SJCRH30 (cell line): ENCODE measurements around the gene DSTYK. TPM values are rescaled to one million over a fixed set of nuclear protein-coding genes. Genes with fewer than 3 reads are reported as not detected.

Source experiments
- DNase-seq, 2 experiments: peaks; one replicate each; pipeline ENCODE4 v3.0.0-alpha.2; 2015 to 2020
- H3K27ac ChIP-seq: fragments of 250-450 bp; sonication (Bioruptor Pico); 2 replicates; pipeline ENCODE4 v1.5.1; 2020; ENCODE audit warnings: mild to moderate bottlenecking, moderate library complexity
- H3K27me3 ChIP-seq: fragments of 250-450 bp; sonication (Bioruptor Pico); 2 replicates; pipeline ENCODE4 v1.5.1; 2020; ENCODE audit warnings: mild to moderate bottlenecking, moderate library complexity
- H3K36me3 ChIP-seq: fragments of 250-450 bp; sonication (Bioruptor Pico); 2 replicates; pipeline ENCODE4 v1.5.1; 2020; ENCODE audit warnings: mild to moderate bottlenecking, moderate library complexity
- H3K4me1 ChIP-seq: fragments of 250-450 bp; sonication (Bioruptor Pico); 2 replicates; pipeline ENCODE4 v1.5.1; 2020; ENCODE audit warnings: mild to moderate bottlenecking, moderate library complexity
- H3K4me3 ChIP-seq: fragments of 250-450 bp; sonication (Bioruptor Pico); 2 replicates; pipeline ENCODE4 v1.5.1; 2020; ENCODE audit warnings: mild to moderate bottlenecking, moderate library complexity
- H3K9me3 ChIP-seq: fragments of 250-450 bp; sonication (Bioruptor Pico); replicated peaks from 2 replicates; pipeline ENCODE4 v1.5.1; 2020; ENCODE audit warnings: mild to moderate bottlenecking, moderate library complexity
- total RNA-seq: library from RNA; depleted of rRNA; stranded (reverse); fragments of >200 nt; shearing (Covaris generic); gene quantifications from 2 replicates; pipeline ENCODE4 v1.2.3, GENCODE V29; 2014

DSTYK gene
- total RNA-seq, 1 experiment from 2014 or later, result 9.2 TPM

GRCh38 chr1:205152505-205152904 lies 59.0 kb downstream of the DSTYK start:
- H3K27me3 ChIP-seq, result no peaks in the 10 kb centered on the region
- DNase-seq, result no peak
- H3K4me3 ChIP-seq, result no peak overlapping the region
- peaks cover 33% of the 10 kb centered on the region for H3K36me3 ChIP-seq
- H3K4me1 ChIP-seq, result no peaks in the 10 kb centered on the region
- no peak overlapping the region for H3K27ac ChIP-seq
- peaks cover 5% of the 10 kb centered on the region for H3K9me3 ChIP-seq

- Histone ChIP-seq H3K27ac (no peak overlapping the region), H3K27me3 (no peaks in the 10 kb centered on the region)
- no peak for DNase-seq
These were observed 60.7 kb downstream of the DSTYK start for GRCh38 chr1:205150651-205151428.

DNA sequence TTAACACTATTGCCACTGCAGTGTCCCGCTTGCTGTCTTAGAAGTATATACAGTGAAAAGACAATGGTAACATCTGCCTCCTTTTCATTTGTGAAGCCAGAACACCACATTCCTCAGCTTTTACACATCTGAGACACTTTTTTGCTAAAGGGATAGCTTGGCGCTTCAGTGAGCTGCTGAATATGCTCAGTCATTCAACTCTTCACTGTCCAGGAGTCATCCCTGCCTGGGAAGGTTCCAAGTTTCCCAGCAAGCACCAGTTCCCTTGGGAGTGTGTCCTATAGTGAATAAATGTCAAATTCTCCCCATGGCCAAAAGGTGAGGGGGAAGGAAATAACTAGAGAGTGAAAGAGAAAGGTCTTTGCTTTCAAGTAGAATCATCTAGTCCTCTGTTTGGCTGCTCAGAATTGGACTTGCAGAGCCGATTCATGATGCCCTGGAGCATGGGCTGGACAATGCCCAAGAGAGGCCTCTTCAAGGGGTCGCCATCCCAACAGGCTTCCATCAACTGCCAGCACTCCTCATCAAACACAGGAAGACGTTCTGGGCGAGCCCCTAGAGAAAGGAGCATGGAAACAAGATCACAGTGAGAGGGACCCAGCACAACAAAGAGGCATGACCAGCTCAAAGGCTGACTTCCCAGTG lies 64.2 kb downstream of the DSTYK start:
- H3K27ac ChIP-seq, result no peak overlapping the region
- no peaks in the 10 kb centered on the region for H3K9me3 ChIP-seq
- H3K4me3 ChIP-seq, result no peak overlapping the region
- no peak for DNase-seq
- H3K27me3 ChIP-seq, result no peaks in the 10 kb centered on the region
- no peaks in the 10 kb centered on the region for H3K36me3 ChIP-seq
- peaks cover 12% of the 10 kb centered on the region for H3K4me1 ChIP-seq

More at GRCh38 chr1:205150651-205151428, 60.7 kb downstream of the DSTYK start:
- no peak overlapping the region for H3K4me3 ChIP-seq
- no peaks in the 10 kb centered on the region; the same call in none of the 2 replicates for H3K9me3 ChIP-seq
- H3K4me1 ChIP-seq, result no peaks in the 10 kb centered on the region; the same call in 1 of the 2 replicates
- H3K36me3 ChIP-seq, result peaks cover 18% of the 10 kb centered on the region

DNA sequence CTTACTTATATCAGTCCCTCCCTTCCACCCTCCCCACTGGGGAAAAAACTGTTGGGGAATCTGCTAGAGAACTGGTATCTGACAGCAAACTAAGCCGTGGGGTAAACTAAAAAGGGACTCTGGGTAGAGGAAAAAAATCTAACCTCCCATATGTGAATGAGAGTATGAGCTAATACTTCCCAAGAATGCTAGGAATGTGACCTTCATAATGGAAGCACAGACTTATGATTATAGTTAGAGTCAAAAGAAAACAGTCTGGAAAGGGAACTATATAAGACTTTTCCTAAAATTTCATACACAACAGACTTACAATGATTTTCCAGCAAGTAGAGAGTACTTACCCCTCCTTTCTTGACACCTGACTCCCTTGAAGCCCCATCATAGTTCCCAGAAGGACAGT lies 66.8 kb downstream of the DSTYK start:
- Histone ChIP-seq H3K4me1 (peaks cover 12% of the 10 kb centered on the region), H3K36me3 (no peaks in the 10 kb centered on the region), H3K4me3 (no peak overlapping the region), H3K27ac (peak overlapping the region; percentile 51), H3K9me3 (no peaks in the 10 kb centered on the region), H3K27me3 (no peaks in the 10 kb centered on the region)
- peak in 1 of 2 experiments; percentile 24 for DNase-seq

- Histone ChIP-seq H3K27ac (peak overlapping the region; percentile 51; the same call in 1 of the 2 replicates), H3K36me3 (no peaks in the 10 kb centered on the region), H3K9me3 (no peaks in the 10 kb centered on the region), H3K27me3 (no peaks in the 10 kb centered on the region), H3K4me1 (peaks cover 12% of the 10 kb centered on the region), H3K4me3 (no peak overlapping the region)
- DNase-seq, result no peak
These were observed 67.3 kb downstream of the DSTYK start for GRCh38 chr1:205144046-205144720.

GRCh38 chr1:205142102-205142469 lies 69.4 kb downstream of the DSTYK start:
- no peak overlapping the region for H3K4me3 ChIP-seq
- no peaks in the 10 kb centered on the region for H3K27me3 ChIP-seq
- H3K27ac ChIP-seq, result no peak overlapping the region
- no peak for DNase-seq
- peaks cover 12% of the 10 kb centered on the region for H3K4me1 ChIP-seq
- H3K9me3 ChIP-seq, result no peaks in the 10 kb centered on the region
- H3K36me3 ChIP-seq, result no peaks in the 10 kb centered on the region

DNA sequence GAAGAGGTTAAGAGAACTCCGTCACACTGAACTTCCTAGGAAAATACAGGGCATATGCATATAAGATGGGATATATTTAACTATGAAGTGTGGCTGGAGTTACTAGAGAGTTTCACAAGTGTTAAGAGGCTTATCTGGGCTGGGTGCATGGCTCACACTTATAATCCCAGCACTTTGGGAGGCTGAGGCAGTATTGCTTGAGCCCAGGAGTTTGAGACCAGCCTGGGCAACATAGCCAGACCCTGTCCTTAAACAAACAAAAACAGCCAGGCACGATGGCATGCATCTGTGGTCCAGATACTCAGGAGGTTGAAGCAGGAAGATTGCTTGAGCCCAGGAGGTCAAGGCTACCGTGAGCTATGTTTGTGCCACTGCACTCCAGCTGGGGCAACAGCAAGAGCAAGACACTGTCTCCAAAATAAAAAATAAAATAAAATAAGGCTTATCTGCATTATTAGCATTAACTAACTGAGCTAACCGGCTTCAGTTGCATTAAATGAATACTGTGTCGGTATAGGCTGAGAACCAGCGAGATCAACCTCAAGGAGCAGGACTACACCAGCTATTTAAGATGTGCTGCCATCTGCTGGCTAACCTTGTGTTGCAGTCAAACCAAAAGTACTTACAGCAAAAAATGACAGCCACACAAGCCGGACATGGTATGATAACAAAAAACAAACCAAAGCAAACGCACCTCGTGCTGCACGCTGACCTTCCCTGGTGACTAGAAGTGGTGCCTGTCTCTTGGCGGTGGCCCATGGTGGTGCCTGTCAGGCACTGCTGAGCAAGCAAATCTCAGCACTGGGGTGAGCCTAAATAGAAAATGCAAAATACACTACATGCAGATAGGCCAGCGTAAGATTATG lies 70.0 kb downstream of the DSTYK start:
- peak; percentile 74 to 89 for DNase-seq
- no peaks in the 10 kb centered on the region for H3K27me3 ChIP-seq
- H3K4me1 ChIP-seq, result peaks cover 12% of the 10 kb centered on the region
- no peaks in the 10 kb centered on the region for H3K36me3 ChIP-seq
- H3K27ac ChIP-seq, result no peak overlapping the region
- no peak overlapping the region for H3K4me3 ChIP-seq
- no peaks in the 10 kb centered on the region for H3K9me3 ChIP-seq

DNA sequence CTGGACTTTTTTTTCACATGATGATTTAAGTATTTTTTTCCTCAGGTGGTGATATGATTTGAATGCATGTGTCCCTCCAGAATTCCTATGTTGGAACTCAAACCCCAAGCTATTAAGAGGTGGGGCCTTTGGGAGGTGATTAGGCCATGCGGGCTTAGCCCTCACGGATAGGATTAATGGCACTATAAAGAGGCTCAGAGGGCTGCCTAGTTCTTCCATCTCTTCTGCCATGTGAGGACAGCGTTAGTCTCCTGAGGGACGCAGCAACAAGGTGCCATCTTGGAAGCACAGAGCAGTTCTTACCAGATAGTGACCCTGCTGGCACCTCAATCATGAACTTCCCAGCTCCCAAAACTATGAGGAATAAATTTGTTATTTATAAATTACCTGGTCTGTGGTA lies 71.4 kb downstream of the DSTYK start:
- Histone ChIP-seq H3K4me1 (peaks cover 10% of the 10 kb centered on the region), H3K36me3 (no peaks in the 10 kb centered on the region), H3K27ac (no peak overlapping the region), H3K9me3 (no peaks in the 10 kb centered on the region), H3K27me3 (no peaks in the 10 kb centered on the region), H3K4me3 (no peak overlapping the region)
- no peak for DNase-seq

DNA sequence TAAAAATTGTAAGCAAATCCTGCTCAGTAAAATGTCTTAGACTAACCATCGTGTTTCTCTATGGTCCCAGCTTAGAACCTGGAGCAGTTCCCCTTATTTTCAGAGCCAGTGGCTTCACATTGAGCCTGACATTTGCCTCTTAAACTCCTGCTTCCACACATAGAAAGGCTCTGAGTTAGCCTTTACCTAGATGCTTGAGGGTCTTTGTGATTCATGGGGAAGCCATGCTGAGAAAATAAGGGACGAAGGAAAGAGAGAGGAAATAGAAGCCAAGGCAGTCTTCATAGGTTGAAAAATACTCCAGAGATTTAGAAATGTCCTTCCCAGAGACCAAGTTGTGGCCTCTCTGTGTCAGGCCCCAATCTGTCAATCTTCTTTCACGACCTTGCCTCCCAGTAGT lies 73.6 kb downstream of the DSTYK start:
- H3K27ac ChIP-seq, result no peak overlapping the region
- H3K4me1 ChIP-seq, result no peaks in the 10 kb centered on the region
- H3K9me3 ChIP-seq, result no peaks in the 10 kb centered on the region
- no peak overlapping the region for H3K4me3 ChIP-seq
- H3K27me3 ChIP-seq, result peaks cover 2% of the 10 kb centered on the region; the same call in 1 of the 2 replicates
- H3K36me3 ChIP-seq, result no peaks in the 10 kb centered on the region
- no peak for DNase-seq

DNA sequence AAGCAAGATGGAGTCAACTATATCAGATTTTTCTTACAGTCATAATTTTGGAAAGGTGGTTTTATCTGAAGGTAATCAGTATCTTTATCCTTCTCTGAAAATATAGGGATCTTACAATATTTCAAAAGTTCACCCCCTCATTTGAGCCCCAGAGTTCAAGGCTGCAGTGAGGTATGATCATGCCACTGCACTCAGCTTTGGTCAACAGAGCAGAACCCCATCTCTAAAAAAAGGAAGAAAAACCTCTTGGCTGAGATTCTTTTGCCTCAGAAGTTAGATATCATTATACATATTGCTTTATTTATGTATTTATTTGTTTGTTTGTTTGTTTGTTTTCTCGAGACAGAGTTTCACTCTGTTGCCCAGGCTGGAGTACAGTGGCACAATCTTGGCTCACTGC lies 78.2 kb downstream of the DSTYK start:
- Histone ChIP-seq H3K27me3 (peaks cover 2% of the 10 kb centered on the region; the same call in 1 of the 2 replicates), H3K27ac (no peak overlapping the region), H3K9me3 (no peaks in the 10 kb centered on the region), H3K36me3 (no peaks in the 10 kb centered on the region), H3K4me1 (no peaks in the 10 kb centered on the region), H3K4me3 (no peak overlapping the region)
- no peak for DNase-seq

DNA sequence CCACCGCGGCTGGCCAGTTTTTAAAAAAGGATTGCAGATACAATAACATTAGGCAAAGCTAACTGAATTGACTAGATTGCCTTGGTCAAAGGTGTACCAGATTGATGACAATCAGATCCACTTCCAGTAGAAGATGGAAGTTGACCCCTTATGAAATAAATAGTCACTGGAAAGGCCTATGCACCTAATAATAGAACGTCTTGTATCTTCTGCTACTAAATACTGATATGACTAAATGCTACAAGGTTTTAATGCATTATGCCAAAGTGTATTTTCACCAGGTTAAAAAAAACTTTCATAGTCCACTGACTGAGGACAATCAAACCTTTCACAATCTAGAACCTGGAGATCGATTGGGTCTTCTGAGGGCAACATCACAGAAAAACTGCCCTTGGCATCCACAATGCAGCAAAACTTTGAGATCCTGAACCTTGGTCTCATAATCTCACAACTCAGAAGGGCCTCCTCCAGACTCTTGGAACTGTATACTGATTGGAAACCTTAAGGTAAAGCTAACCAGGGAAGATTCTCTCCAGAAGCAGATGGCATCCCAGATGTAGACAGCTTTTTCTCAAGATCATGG lies 82.0 kb downstream of the DSTYK start:
- H3K4me3 ChIP-seq, result no peak overlapping the region
- H3K27me3 ChIP-seq, result peaks cover 2% of the 10 kb centered on the region; the same call in 1 of the 2 replicates
- H3K9me3 ChIP-seq, result no peaks in the 10 kb centered on the region
- DNase-seq, result no peak
- no peak overlapping the region for H3K27ac ChIP-seq
- no peaks in the 10 kb centered on the region for H3K4me1 ChIP-seq
- no peaks in the 10 kb centered on the region for H3K36me3 ChIP-seq

DNA sequence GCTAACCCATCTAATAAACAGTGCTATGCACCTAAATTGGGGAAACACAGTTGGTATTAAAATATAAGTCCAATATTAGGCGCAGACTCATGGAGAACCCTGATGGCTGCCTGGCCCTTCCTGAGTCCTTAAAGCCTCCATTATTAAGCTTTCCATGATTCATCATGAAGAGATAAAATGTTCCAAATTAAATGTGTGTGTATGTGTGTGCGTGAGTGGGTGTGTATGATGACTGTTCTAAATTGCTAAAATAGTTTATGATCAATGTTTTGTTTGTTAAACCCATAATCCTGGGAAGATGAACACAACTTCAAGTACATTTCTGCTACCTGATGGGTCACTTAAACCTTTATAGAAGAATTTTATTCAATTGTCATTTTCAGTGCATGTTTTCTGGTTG lies 83.5 kb downstream of the DSTYK start:
- H3K36me3 ChIP-seq, result no peaks in the 10 kb centered on the region
- no peak for DNase-seq
- H3K4me3 ChIP-seq, result no peak overlapping the region
- H3K27ac ChIP-seq, result no peak overlapping the region
- H3K27me3 ChIP-seq, result no peaks in the 10 kb centered on the region
- H3K4me1 ChIP-seq, result no peaks in the 10 kb centered on the region
- no peaks in the 10 kb centered on the region for H3K9me3 ChIP-seq

- H3K4me1 ChIP-seq, result no peaks in the 10 kb centered on the region
- no peak overlapping the region for H3K27ac ChIP-seq
- H3K9me3 ChIP-seq, result no peaks in the 10 kb centered on the region
- no peaks in the 10 kb centered on the region for H3K27me3 ChIP-seq
- no peak for DNase-seq
- H3K36me3 ChIP-seq, result no peaks in the 10 kb centered on the region
- no peak overlapping the region for H3K4me3 ChIP-seq
These were observed 83.9 kb downstream of the DSTYK start for GRCh38 chr1:205127646-205128045.

- Histone ChIP-seq H3K36me3 (peaks cover 2% of the 10 kb centered on the region; the same call in 1 of the 2 replicates), H3K4me1 (peaks cover 4% of the 10 kb centered on the region), H3K4me3 (no peak overlapping the region), H3K9me3 (no peaks in the 10 kb centered on the region), H3K27me3 (no peaks in the 10 kb centered on the region), H3K27ac (no peak overlapping the region)
- no peak for DNase-seq
These were observed 86.8 kb downstream of the DSTYK start for GRCh38 chr1:205124726-205125125.
